Stimulated activated CD4-positive, alpha-beta T cell treated with anti-CD3 and anti-CD28 coated beads, TNF-alpha, amount 100 ng/mL, for 1 hour (primary cell): ENCODE results near the gene DTX3.
"Not testable (repeated sequence)": the region's sequence is repeated elsewhere in the genome, so short reads cannot be mapped to it uniquely, and the experiment has no call there.

ENCODE experiments used
- DNase-seq, 3 donors: peaks; one replicate each; pipeline ENCODE4 v3.0.0-alpha.2; 2020; ENCODE audit warnings: low read depth in 3 of 3, low spot score in 1 of 3

DTX3 gene

GRCh38 chr12:57582440-57582839 is 22.2 kb upstream of the DTX3 start:
- DNase-seq, result no peak

- DNase-seq, result peak; percentile 17 to 39 (median 36)
Measured at GRCh38 chr12:57583008-57583831, 21.4 kb upstream of the DTX3 start.

GRCh38 chr12:57584050-57584449 is 20.6 kb upstream of the DTX3 start:
- no peak for DNase-seq

- no peak for DNase-seq
Measured at GRCh38 chr12:57584690-57585089, 19.9 kb upstream of the DTX3 start.

- DNase-seq, result no peak
Measured at GRCh38 chr12:57585156-57585555, 19.5 kb upstream of the DTX3 start.

GRCh38 chr12:57586128-57586527 is 18.5 kb upstream of the DTX3 start:
- DNase-seq, result no peak

GRCh38 chr12:57586832-57587429 is 17.7 kb upstream of the DTX3 start:
- no peak for DNase-seq

GRCh38 chr12:57588951-57589610 is 15.5 kb upstream of the DTX3 start:
- DNase-seq, result not testable (repeated sequence)

- DNase-seq, result no peak
Measured at GRCh38 chr12:57590479-57590863, 14.2 kb upstream of the DTX3 start.

GRCh38 chr12:57590864-57591781 is 13.5 kb upstream of the DTX3 start, which contains the start of gene PIP4K2C:
PIP4K2C (plus strand) TSS chr12:57591192; CDS start chr12:57591290, 98 bp downstream.
- DNase-seq, result peak; percentile 42 to 62 (median 54)

GRCh38 chr12:57591782-57592325 is 12.8 kb upstream of the DTX3 start:
- no peak for DNase-seq

GRCh38 chr12:57592551-57593165 is 12.0 kb upstream of the DTX3 start:
- no peak for DNase-seq

- DNase-seq, result no peak
Measured at GRCh38 chr12:57593187-57593586, 11.4 kb upstream of the DTX3 start.

- no peak for DNase-seq
Measured at GRCh38 chr12:57600395-57600794, 4.2 kb upstream of the DTX3 start.

- no peak for DNase-seq
Measured at GRCh38 chr12:57602544-57602943, 2.1 kb upstream of the DTX3 start.

GRCh38 chr12:57603324-57603723 is 1.3 kb upstream of the DTX3 start:
- DNase-seq, result no peak

- DNase-seq, result no peak
Measured at GRCh38 chr12:57603815-57604453, 690 bp upstream of the DTX3 start.

GRCh38 chr12:57604992-57605810 is 577 bp downstream of the DTX3 start:
- DNase-seq, result no peak

GRCh38 chr12:57605811-57606311 is 1.2 kb downstream of the DTX3 start:
- no peak for DNase-seq
